SU-DHL-6 (cell line): Measurements from ENCODE around the gene FOXN3.

Experiments
- H2AFZ ChIP-seq: fragments of 200-600 bp; sonication (generic); 2 replicates; pipeline ENCODE4 v1.6.1; 2014; ENCODE audit warnings: low read depth, mild to moderate bottlenecking, moderate library complexity, mixed read lengths, antibody characterized with exemption, low read length; ENCODE audit not compliant: severe bottlenecking
- H3F3A ChIP-seq: fragments of 200-600 bp; shearing (Covaris generic); 2 replicates; pipeline ENCODE4 v1.6.0; 2016; ENCODE audit warnings: antibody characterized with exemption, mild to moderate bottlenecking; ENCODE audit not compliant: insufficient read depth
- H3K27ac ChIP-seq: fragments of 200-600 bp; sonication (generic); 2 replicates; pipeline ENCODE4 v1.5.1; 2016; ENCODE audit warnings: low read depth, mild to moderate bottlenecking, low read length, moderate library complexity, mixed read lengths
- H3K27me3 ChIP-seq: fragments of 200-600 bp; sonication (generic), shearing (Covaris generic); 2 replicates; pipeline ENCODE4 v1.6.0; 2014; ENCODE audit warnings: mild to moderate bottlenecking, low read length
- H3K36me3 ChIP-seq: fragments of 200-600 bp; sonication (generic); 2 replicates; pipeline ENCODE4 v1.6.1; 2014; ENCODE audit warnings: mild to moderate bottlenecking, low read length, mixed read lengths
- H3K4me2 ChIP-seq: fragments of 300-600, 200-600 bp; shearing (Covaris generic), sonication (generic); 2 replicates; pipeline ENCODE4 v1.6.0; 2014; ENCODE audit warnings: low read length, low read depth, mild to moderate bottlenecking; ENCODE audit not compliant: poor library complexity, severe bottlenecking
- H3K4me3 ChIP-seq: fragments of 200-600 bp; sonication (generic); 2 replicates; pipeline ENCODE4 v1.5.1; 2014; ENCODE audit warnings: antibody characterized with exemption, low read length, mild to moderate bottlenecking, mixed read lengths; ENCODE audit not compliant: insufficient read depth, poor library complexity, severe bottlenecking
- H3K79me2 ChIP-seq: fragments of 200-600 bp; sonication (generic); 2 replicates; pipeline ENCODE4 v1.6.1; 2014; ENCODE audit warnings: mild to moderate bottlenecking, low read length, moderate library complexity; ENCODE audit not compliant: insufficient read depth
- H3K9ac ChIP-seq: fragments of 200-600 bp; sonication (generic); 2 replicates; pipeline ENCODE4 v1.7.0; 2014; ENCODE audit warnings: mild to moderate bottlenecking, low read length
- H3K9me2 ChIP-seq: fragments of 200-600 bp; sonication (generic); replicated peaks from 2 replicates; pipeline ENCODE4 v1.6.1; 2014; ENCODE audit warnings: low read length; ENCODE audit not compliant: insufficient read depth
- H3K9me3 ChIP-seq: fragments of 200-600 bp; sonication (generic); 2 replicates; pipeline ENCODE4 v1.6.1; 2014; ENCODE audit warnings: low read length, mixed read lengths; ENCODE audit not compliant: insufficient read depth
- H4K20me1 ChIP-seq: fragments of 200-600 bp; sonication (generic); 2 replicates; pipeline ENCODE4 v1.6.1; 2014; ENCODE audit warnings: low read depth, mild to moderate bottlenecking, antibody characterized with exemption, low read length, moderate library complexity, mixed read lengths
- CTCF ChIP-seq: fragments of 200-600 bp; sonication (generic); IDR thresholded peaks from one replicate; pipeline ENCODE4 v1.5.1; 2017; ENCODE audit warnings: antibody characterized with exemption, mild to moderate bottlenecking, low read length, moderate library complexity; ENCODE audit not compliant: insufficient read depth, poor library complexity, severe bottlenecking
- EZH2phosphoT487 ChIP-seq: fragments of 200-600 bp; sonication (generic), shearing (Covaris generic); conservative IDR thresholded peaks from 2 replicates; pipeline ENCODE4 v1.6.1; 2018; ENCODE audit warnings: mild to moderate bottlenecking, antibody characterized with exemption, low read length, moderate library complexity, mixed read lengths

The FOXN3 gene

GRCh38 chr14:89440986-89441909, 24.2 kb upstream of the FOXN3 start:
- H3K4me2 ChIP-seq: no peak overlapping the region
- TF ChIP-seq CTCF: no peak
- no peak for TF ChIP-seq EZH2phosphoT487
- no peaks in the 10 kb centered on the region for H3K27me3 ChIP-seq
- no peak overlapping the region for H3K27ac ChIP-seq
- no peaks in the 10 kb centered on the region for H3K9me2 ChIP-seq
- H4K20me1 ChIP-seq: no peaks in the 10 kb centered on the region
- no peaks in the 10 kb centered on the region for H3K79me2 ChIP-seq
- no peaks in the 10 kb centered on the region for H3K36me3 ChIP-seq
- H3K4me3 ChIP-seq: no peak overlapping the region
- H3K9ac ChIP-seq: no peak overlapping the region
- no peaks in the 10 kb centered on the region for H3K9me3 ChIP-seq
- no peak overlapping the region for H2AFZ ChIP-seq
- peaks cover 11% of the 10 kb centered on the region; the same call in 1 of the 2 replicates for H3F3A ChIP-seq

GRCh38 chr14:89435892-89436656, 19.0 kb upstream of the FOXN3 start:
- Histone ChIP-seq H3K4me3 (no peak overlapping the region), H3K36me3 (no peaks in the 10 kb centered on the region), H3K4me2 (no peak overlapping the region), H2AFZ (no peak overlapping the region), H3K79me2 (peaks cover 4% of the 10 kb centered on the region; the same call in 1 of the 2 replicates), H3K27ac (no peak overlapping the region), H3K9ac (no peak overlapping the region), H3F3A (peaks cover 15% of the 10 kb centered on the region), H3K9me3 (no peaks in the 10 kb centered on the region), H4K20me1 (no peaks in the 10 kb centered on the region), H3K27me3 (no peaks in the 10 kb centered on the region), H3K9me2 (no peaks in the 10 kb centered on the region)
- TF ChIP-seq EZH2phosphoT487 (no peak), CTCF (no peak)

GRCh38 chr14:89435492-89435891, 18.5 kb upstream of the FOXN3 start:
- Histone ChIP-seq H2AFZ (no peak overlapping the region), H3K4me2 (no peak overlapping the region), H3K36me3 (no peaks in the 10 kb centered on the region), H3K9ac (no peak overlapping the region), H3K27ac (no peak overlapping the region), H4K20me1 (no peaks in the 10 kb centered on the region), H3K27me3 (no peaks in the 10 kb centered on the region), H3K9me2 (no peaks in the 10 kb centered on the region), H3F3A (peaks cover 19% of the 10 kb centered on the region), H3K79me2 (peaks cover 4% of the 10 kb centered on the region; the same call in 1 of the 2 replicates), H3K9me3 (no peaks in the 10 kb centered on the region), H3K4me3 (no peak overlapping the region)
- TF ChIP-seq CTCF: no peak
- no peak for TF ChIP-seq EZH2phosphoT487
